ENCODE results near the gene TMX3. TPM values are rescaled to one million over a fixed set of nuclear protein-coding genes. Genes with fewer than 3 reads are reported as not detected.

The TMX3 gene
- total and polyA plus RNA-seq, 9 donors = 14.8 to 41.9 (median 26.8) TPM

DNA sequence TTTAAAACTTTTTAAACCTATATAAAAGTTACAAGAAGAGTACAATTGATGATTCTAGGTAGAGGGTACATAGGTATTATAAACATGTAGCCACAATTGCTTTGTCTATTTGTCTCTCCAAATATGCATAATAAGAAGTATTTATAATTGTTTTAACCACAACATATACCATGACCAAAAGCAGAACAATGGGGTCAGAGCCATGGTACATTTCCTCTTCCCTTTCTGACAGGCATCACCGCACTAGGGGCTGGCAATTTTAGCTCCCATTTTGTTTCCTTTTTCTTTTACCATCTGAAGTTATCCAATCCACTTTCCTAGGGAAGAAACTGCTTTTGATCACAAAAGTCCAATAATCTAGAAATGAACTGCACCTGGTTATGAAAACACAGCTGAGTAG is 49.3 kb downstream of the TMX3 start:
- DNase-seq = no peak
- H3K27me3 ChIP-seq = no peaks in the 10 kb centered on the region
- no peak overlapping the region for H3K27ac ChIP-seq
- H3K36me3 ChIP-seq = no peaks in the 10 kb centered on the region
- intact Hi-C loops (cut with DNase I) = no loop called here
- H3K9me3 ChIP-seq = no peaks in the 10 kb centered on the region
- H3K4me3 ChIP-seq = no peak overlapping the region
- TF ChIP-seq CTCF (IDR thresholded peaks at IDR 0.05) (no peak), POLR2A (IDR thresholded peaks at IDR 0.05) (no peak), EP300 (IDR thresholded peaks at IDR 0.05) (no peak)
- 88 to 91% (median 90%) methylated on average over 1 of the region's 1 CpG for WGBS, 3 donors
- H3K4me1 ChIP-seq (ENCODE audit: insufficient read depth) = no peaks in the 10 kb centered on the region

- Histone ChIP-seq H3K9me3 (no peaks in the 10 kb centered on the region), H3K36me3 (no peaks in the 10 kb centered on the region), H3K27me3 (no peaks in the 10 kb centered on the region), H3K27ac (no peak overlapping the region), H3K4me1 (ENCODE audit: insufficient read depth) (no peaks in the 10 kb centered on the region), H3K4me3 (no peak overlapping the region)
- DNase-seq = no peak
- TF ChIP-seq CTCF (IDR thresholded peaks at IDR 0.05) = no peak
- WGBS, 3 donors = 71 to 78% (median 74%) methylated on average over 4 of the region's 4 CpGs
- intact Hi-C loops (cut with DNase I) = no loop called here
Observed at GRCh38 chr18:68662754-68663153, 52.2 kb downstream of the TMX3 start.

- Histone ChIP-seq H3K4me1 (ENCODE audit: insufficient read depth) (no peaks in the 10 kb centered on the region), H3K27me3 (no peaks in the 10 kb centered on the region), H3K9me3 (no peaks in the 10 kb centered on the region), H3K36me3 (no peaks in the 10 kb centered on the region), H3K4me3 (no peak overlapping the region), H3K27ac (no peak overlapping the region)
- intact Hi-C loops (cut with DNase I) = no loop called here
- WGBS, 3 donors = 29 to 32% (median 30%) methylated on average over 5 of the region's 5 CpGs
- no peak for DNase-seq
- TF ChIP-seq CTCF (IDR thresholded peaks at IDR 0.05) = peak in 1 of 3 donors; percentile 27
- TF ChIP-seq POLR2A (IDR thresholded peaks at IDR 0.05) = no peak
Observed at GRCh38 chr18:68660354-68661183, 54.3 kb downstream of the TMX3 start.

- H3K27me3 ChIP-seq = no peaks in the 10 kb centered on the region
- H3K9me3 ChIP-seq = no peaks in the 10 kb centered on the region
- H3K27ac ChIP-seq = no peak overlapping the region
- no peak for DNase-seq
- TF ChIP-seq POLR2A (IDR thresholded peaks at IDR 0.05) (no peak), CTCF (IDR thresholded peaks at IDR 0.05) (no peak), EP300 (IDR thresholded peaks at IDR 0.05) (no peak)
- H3K36me3 ChIP-seq = no peaks in the 10 kb centered on the region
- H3K4me1 ChIP-seq (ENCODE audit: insufficient read depth) = no peaks in the 10 kb centered on the region
- intact Hi-C loops (cut with DNase I) = no loop called here
- H3K4me3 ChIP-seq = no peak overlapping the region
Observed at GRCh38 chr18:68648191-68648590, 66.7 kb downstream of the TMX3 start.

All from ovary (tissue), 9 donors.